Measurements from ENCODE around the gene NOC2L.
"Not testable (repeated sequence)": the region's sequence is repeated elsewhere in the genome, so short reads cannot be mapped to it uniquely, and the experiment has no call there.

NOC2L gene

DNA sequence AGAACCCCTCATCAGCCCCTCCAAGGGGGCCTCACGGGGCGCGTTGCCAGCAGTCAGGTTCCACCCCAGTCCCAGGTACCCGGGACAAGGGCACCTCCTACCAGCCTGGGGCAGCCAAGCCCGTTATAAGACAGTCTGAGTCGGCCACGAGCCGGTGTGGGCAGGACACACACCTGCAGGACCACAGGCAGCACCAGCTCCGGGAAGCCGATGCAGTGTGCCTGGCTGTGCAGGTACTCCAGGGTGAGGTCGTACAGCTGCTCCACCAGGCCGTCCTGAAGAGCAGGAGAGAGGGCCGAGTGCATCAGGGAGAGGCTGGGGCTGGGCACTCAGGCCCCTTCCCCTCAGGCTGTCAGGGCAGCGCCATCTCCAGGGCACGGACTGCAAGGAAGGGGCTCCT is 11.1 kb downstream of the NOC2L start:
- DNase-seq (ENCODE audit: low read depth): no peak
- H3K4me3 ChIP-seq (ENCODE audit: low read depth, low read length): no peak overlapping the region

- not testable (repeated sequence) for H3K4me3 ChIP-seq (ENCODE audit: low read depth, low read length)
These were observed 12.2 kb downstream of the NOC2L start for GRCh38 chr1:946811-947210.

DNA sequence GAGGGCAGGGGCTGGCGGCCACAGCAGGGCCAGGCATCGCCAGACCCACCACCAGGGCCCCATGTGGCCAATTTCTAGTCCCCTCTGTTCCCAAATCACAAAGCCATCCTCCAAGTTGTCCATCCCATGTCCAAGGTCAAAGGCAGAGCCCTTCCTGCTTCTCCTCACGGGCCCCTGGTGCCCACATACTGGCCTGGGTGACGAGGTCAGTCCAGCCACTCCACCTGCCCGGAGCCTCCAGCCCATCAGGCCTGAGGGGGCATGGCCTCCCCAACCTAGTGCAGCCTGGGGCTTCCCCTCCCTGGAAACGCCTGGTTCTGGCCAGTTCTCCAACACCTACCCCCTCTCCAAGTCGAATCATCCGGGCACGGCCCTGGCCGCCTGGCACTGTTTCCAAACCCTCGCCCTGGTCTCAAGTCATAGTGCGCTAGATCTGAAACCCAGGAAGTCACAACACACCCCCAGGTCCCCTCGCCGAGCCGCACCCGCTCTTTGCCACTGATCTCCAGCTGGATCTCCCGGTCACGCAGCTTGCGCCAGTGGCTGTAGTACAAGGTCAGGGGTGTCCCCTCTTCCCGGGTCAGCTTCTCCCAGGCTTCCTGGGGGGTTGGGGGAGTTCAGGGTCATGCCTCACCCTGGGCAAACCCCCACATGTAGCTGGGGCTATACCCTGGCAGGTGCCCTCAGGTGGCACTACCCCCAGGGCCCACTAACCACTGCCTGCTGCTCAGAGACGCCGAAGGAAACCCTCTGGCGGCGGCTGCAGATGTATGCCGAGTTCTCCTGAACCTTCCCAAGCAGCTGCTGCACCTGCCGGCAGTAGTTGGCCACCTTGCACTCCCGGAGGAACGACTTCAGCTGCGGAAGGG is 13.1 kb downstream of the NOC2L start:
- no peak for DNase-seq (ENCODE audit: low read depth)
- no peak overlapping the region for H3K4me3 ChIP-seq (ENCODE audit: low read depth, low read length)

More at GRCh38 chr1:946811-947210, 12.2 kb downstream of the NOC2L start:
- not testable (repeated sequence) for DNase-seq (ENCODE audit: low read depth)

- peak; percentile 43 for DNase-seq (ENCODE audit: low read depth)
- no peak overlapping the region for H3K4me3 ChIP-seq (ENCODE audit: low read depth, low read length)
These were observed 14.4 kb downstream of the NOC2L start for GRCh38 chr1:944341-945325.

DNA sequence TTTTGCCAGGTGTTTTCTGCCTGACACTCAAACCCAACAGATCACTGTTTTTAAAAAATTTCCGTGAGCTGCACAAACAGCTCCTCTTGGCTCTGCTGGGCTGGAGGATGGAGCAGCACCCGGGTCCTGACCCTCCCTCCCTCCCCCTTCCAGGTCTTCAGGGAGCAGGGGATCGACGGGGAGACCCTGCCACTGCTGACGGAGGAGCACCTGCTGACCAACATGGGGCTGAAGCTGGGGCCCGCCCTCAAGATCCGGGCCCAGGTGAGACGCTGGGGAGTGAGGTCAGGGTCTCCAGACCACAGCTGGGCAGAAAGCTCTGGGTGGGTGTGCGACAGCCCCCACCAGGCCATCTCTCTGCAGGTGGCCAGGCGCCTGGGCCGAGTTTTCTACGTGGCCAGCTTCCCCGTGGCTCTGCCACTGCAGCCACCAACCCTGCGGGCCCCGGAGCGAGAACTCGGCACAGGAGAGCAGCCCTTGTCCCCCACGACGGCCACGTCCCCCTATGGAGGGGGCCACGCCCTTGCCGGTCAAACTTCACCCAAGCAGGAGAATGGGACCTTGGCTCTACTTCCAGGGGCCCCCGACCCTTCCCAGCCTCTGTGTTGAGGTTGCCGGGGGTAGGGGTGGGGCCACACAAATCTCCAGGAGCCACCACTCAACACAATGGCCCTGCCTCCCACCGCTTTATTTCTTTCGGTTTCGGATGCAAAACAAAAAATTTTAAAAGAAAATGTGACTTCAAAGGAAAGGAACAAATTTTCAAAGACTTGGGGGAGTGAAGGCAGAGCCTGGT is 15.3 kb downstream of the NOC2L start:
- H3K4me3 ChIP-seq (ENCODE audit: low read depth, low read length): no peak overlapping the region
- DNase-seq (ENCODE audit: low read depth): no peak

DNA sequence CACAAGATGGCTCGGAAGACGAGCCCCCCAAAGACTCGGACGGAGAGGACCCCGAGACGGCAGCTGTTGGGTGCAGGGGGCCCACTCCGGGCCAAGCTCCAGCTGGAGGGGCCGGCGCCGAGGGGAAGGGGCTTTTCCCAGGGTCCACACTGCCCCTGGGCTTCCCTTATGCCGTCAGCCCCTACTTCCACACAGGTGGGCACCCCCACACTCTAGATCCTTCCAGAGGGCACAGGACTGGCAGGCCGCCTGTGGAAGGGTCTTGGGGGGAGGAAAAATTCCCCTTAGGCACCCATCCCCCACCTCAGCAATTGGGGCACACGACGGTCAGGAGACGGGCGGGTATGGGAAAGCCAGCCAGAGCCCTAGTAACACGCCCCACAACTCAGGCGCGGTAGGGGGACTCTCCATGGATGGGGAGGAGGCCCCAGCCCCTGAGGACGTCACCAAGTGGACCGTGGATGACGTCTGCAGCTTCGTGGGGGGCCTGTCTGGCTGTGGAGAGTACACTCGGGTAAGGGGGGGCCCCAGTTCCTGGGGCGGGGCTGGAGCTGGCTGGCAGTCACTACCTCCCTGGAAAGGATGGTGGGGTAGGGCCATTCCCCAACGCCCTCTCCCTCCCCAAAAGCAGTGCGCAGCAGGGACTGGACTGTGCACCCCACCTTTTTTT is 16.1 kb downstream of the NOC2L start:
- peak; percentile 65 for DNase-seq (ENCODE audit: low read depth)
- peak overlapping the region; percentile 47 for H3K4me3 ChIP-seq (ENCODE audit: low read depth, low read length)

DNA sequence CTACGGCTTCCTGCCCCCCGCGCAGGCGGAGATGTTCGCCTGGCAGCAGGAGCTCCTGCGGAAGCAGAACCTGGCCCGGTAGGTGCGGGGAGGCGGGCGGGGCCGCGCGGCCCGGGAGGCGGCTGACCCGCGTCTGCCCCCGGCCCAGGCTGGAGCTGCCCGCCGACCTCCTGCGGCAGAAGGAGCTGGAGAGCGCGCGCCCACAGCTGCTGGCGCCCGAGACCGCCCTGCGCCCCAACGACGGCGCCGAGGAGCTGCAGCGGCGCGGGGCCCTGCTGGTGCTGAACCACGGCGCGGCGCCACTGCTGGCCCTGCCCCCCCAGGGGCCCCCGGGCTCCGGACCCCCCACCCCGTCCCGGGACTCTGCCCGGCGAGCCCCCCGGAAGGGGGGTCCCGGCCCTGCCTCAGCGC is 16.6 kb downstream of the NOC2L start:
- no peak for DNase-seq (ENCODE audit: low read depth)
- H3K4me3 ChIP-seq (ENCODE audit: low read depth, low read length): peak overlapping the region; percentile 47

DNA sequence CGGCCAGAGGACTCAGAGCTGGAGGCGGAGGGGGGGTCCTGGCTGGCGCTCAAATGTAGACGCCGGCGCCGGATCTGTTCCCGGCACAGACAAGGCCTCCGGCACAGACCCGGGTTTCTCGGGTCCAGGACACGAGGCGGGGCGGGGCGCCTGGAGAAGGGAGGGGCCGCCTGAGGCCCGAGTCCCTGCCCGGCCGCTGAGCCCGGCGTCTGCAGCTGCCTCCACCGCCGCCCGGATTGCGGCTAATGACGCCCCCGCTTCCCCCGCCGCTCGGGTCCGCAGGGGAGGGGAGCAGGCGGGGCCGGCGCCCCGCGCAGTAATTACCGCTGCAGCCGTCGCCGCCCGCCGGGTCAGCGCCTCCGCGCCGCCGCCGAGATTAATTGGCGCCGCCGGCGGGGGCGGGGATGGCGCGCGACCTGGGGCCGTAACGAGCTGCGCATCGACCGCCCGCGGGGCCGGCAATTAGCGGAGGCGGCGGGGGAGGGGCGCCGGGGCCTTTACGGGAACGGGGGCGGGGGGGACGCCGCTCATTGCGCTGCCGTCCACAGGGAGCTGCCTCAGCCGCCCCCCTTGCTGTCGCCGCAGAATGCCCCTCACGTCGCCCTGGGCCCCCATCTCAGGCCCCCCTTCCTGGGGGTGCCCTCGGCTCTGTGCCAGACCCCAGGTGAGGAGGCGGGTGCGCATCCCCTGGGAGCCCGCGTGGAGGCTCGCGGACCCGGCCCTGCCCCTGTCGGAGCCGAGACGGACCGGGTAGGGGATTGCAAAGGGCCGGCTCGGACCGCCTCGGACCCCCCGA is 17.3 kb downstream of the NOC2L start:
- peak overlapping the region; percentile 47 for H3K4me3 ChIP-seq (ENCODE audit: low read depth, low read length)
- peak; percentile 63 for DNase-seq (ENCODE audit: low read depth)

GRCh38 chr1:941015-941587 is 18.0 kb downstream of the NOC2L start:
- no peak for DNase-seq (ENCODE audit: low read depth)
- peak overlapping the region; percentile 47 for H3K4me3 ChIP-seq (ENCODE audit: low read depth, low read length)

GRCh38 chr1:940107-941014 is 18.7 kb downstream of the NOC2L start:
- DNase-seq (ENCODE audit: low read depth): peak; percentile 36
- H3K4me3 ChIP-seq (ENCODE audit: low read depth, low read length): peak overlapping the region; percentile 12

DNA sequence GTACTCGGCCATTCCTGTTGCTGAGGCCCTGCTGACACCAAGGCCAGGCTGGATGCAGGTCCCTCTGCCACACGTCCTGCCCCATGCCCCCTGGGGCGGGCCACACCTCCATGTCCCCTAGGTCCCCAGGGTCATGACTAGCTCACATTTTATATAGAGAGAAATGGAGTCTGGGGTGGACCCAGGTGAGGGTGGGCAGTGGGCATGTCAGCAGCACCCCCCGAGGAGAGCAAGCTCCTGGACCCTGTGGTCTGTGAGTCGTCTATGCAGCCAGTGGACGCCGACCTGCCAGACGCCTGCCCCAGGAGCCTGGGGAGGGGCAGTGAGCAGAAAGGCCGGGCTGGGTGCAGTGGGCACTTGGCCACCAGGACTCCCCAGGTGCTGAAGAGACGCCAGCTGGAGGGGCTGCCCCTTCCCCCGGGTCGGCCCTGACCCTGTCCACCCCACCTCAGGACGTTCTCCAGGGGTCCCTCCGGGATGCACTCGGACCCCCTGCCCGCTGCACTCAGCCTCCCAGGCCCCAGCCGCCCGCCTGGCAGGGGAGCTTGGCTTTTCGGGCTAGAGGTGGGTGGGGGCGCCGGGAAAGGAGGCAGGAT is 19.4 kb downstream of the NOC2L start:
- no peak overlapping the region for H3K4me3 ChIP-seq (ENCODE audit: low read depth, low read length)
- DNase-seq (ENCODE audit: low read depth): no peak

GRCh38 chr1:938711-939489 is 20.2 kb downstream of the NOC2L start:
- DNase-seq (ENCODE audit: low read depth): no peak
- H3K4me3 ChIP-seq (ENCODE audit: low read depth, low read length): no peak overlapping the region

DNA sequence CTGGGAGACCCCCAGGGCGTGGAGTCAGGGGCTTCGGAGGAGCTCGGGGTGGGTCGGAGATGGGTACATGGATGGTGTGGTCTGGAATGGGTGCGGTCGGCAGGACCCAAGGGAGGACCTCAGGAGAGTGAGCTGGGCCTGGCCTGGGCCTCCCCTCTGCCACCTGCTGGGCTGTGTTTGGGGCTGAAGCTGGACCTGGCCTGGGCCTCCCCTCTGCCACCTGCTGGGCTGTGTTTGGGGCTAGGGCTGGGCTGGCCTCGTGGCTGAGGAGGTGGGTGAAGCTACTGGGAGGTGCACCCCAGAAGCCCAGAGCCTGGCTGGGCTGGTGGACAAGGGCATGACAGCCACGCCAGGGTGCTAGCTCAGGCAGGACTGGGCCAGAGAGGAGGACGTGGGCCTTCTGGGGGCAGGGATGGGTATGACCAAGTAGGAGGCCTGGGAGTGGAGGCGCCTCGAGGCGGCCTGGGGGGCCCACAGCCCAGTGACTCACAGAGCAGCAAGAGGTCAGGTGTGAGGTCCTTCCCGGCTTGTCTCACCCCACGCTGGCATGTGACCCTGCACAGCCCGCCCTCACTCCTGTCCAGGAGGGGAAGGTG is 20.9 kb downstream of the NOC2L start:
- DNase-seq (ENCODE audit: low read depth): no peak
- no peak overlapping the region for H3K4me3 ChIP-seq (ENCODE audit: low read depth, low read length)

DNA sequence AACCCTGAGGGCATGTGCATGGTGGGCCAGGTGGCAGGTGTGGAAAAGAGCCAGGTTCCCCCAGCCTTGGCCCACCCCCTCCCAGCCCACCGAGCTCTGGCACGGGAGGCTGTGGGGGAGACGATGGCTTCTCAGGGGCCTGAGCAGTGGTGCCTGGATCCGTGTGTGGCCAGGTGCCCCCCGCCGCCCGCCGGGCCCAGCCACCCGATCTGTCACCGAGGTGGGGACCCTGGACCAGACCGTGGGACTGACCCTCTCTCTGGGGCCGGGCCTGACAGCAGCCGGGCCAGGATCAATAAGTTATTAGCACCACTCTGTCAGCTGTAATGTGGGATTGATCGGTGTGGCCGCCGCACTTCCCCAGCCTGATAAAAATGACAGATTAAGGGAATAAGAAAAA is 21.5 kb downstream of the NOC2L start:
- no peak for DNase-seq (ENCODE audit: low read depth)
- no peak overlapping the region for H3K4me3 ChIP-seq (ENCODE audit: low read depth, low read length)

All from skeletal muscle cell (primary cell).